ENCODE results near the gene HOXA9.
A peak's percentile ranks its signal among the peaks of the same experiment; 100 is the strongest.

DNA sequence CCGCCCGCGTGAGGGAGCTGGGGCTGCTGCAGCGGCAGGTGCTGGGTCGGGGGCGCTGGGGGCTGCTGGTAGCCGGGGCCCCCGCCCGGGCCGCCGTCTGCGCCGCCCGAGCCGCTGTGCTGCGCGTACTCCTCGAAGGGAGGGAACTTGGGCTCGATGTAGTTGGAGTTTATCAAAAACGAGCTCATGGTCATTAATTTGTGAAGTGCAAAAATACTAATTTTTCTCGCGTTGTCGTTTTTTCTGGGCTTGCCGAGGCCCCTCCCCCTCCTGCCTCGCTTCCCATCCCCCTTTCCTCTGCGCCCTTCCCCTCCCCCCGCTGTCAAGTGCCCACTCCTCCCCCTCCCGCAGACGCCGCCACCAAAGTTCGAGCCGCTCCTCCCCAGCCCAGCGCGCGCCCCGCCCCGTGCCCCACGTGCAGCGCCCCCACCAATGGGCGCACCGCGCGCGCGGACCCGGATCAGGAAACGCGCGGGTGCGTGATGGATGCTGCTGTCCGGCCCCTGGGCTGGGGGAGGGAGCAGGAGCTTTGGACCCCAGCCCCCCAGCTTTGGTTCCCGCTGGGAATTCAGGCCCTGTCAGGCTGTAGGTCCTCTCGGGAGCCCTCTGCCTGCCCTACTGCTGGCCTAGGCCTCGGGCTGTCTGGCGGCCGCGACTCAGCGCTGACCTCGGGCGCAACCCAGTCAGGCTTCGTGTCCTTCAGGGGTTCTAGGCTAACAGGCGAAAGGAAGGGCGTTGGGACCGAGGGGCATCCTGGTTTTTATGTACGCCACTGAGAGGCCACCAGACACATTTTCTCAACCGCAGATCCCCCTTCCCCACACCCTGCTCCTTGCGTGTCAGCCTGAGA is 34.6 kb downstream of the HOXA9 start, which contains the start of gene HOXA4:
- TF ChIP-seq CTCF (IDR thresholded peaks at IDR 0.05) = no peak
- no peak for TF ChIP-seq EP300 (IDR thresholded peaks at IDR 0.05)
- no peak for TF ChIP-seq POLR2A (IDR thresholded peaks at IDR 0.05)
- peak; percentile 71 to 85 (median 82) for TF ChIP-seq POLR2AphosphoS5 (IDR thresholded peaks at IDR 0.05)

All from stomach (tissue), 4 donors.